DND-41 (cell line): Measurements from ENCODE around the gene EFNA2.

Source experiments
- CTCF ChIP-seq: IDR thresholded peaks from 2 replicates; pipeline ENCODE4 v1.5.1; 2012; ENCODE audit warnings: borderline replicate concordance, low read length, moderate library complexity, mild to moderate bottlenecking; ENCODE audit not compliant: poor library complexity, severe bottlenecking; ENCODE audit errors: extremely low read depth
- EZH2 ChIP-seq: IDR thresholded peaks from 3 replicates; pipeline ENCODE4 v1.6.1; 2012; ENCODE audit warnings: borderline replicate concordance, low read depth, mild to moderate bottlenecking, moderate library complexity, low read length, inconsistent platforms; ENCODE audit not compliant: severe bottlenecking

GRCh38 chr19:1244693-1245451, 40.8 kb upstream of the EFNA2 start:
- no peak for TF ChIP-seq EZH2
- TF ChIP-seq CTCF: no peak
